ENCODE measurements around the gene SRGAP1. TPM values are rescaled to one million over a fixed set of nuclear protein-coding genes. Genes with fewer than 3 reads are reported as not detected.

The SRGAP1 gene
- total and polyA plus RNA-seq, 9 of the 15 experiments (the other 6 are each of a cell fraction or from before 2014, with no cell fraction given): 0.01 to 0.13 (median 0.04) TPM; not detected in 3

DNA sequence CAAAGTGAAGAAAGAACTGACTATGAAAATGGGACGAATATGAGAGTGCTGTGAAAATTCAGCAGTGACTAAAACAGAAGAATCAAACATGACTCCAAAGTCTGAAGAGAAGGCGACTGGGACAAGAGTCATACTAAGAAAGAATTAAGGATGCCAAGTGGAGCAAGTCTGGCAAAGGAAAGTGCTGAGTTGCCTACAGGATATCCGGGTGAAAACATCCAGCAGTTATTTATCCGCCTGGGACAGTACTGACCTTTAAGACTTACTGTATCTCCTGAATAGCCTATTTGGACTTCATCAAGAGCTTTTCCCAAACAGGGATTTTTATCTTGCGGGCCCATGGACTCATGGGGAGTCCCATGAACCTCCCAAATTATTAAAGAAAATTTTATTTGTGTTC, 336.5 kb downstream of the SRGAP1 start:
- ChIA-PET CTCF (ENCODE audit: low intra/inter-chr PET ratio) (no interaction called here), POLR2A (interaction anchor here (1.1 to 1.2 kb wide), 2 partner anchors 11 to 29 kb away, joined by 3 to 5 read pairs; no protein-coding TSS in a partner anchor)
- Histone ChIP-seq H3K4me3 (no peak overlapping the region), H3K4me1 (replicated peaks in 1 of 2; ENCODE audit: control insufficient read depth in 2 of 2, insufficient read depth in 2 of 2, low read length in 2 of 2) (no peaks in the 10 kb centered on the region), H3K9ac (ENCODE audit: insufficient read depth in 1 of 2, low read depth in 2 of 2, low read length in 2 of 2) (no peak overlapping the region), H3K27ac (ENCODE audit: extremely low read depth, low read depth, low read length) (no peak overlapping the region), H3K4me2 (ENCODE audit: insufficient read depth, low read length) (no peak overlapping the region), H3K27me3 (ENCODE audit: control insufficient read depth in 2 of 2, insufficient read depth in 2 of 2, low read length in 2 of 2) (peaks cover 4 to 6% of the 10 kb centered on the region in 2 experiments; a peak in 4 of 5 replicates), H2AFZ (ENCODE audit: low read depth, low read length) (no peak overlapping the region), H3K9me3 (replicated peaks; ENCODE audit: control insufficient read depth, insufficient read depth, low read depth, low read length) (no peaks in the 10 kb centered on the region), H3K36me3 (ENCODE audit: control insufficient read depth, insufficient read depth, low read length) (no peaks in the 10 kb centered on the region), H3K79me2 (ENCODE audit: control insufficient read depth, insufficient read depth, low read length) (no peaks in the 10 kb centered on the region), H4K20me1 (replicated peaks; ENCODE audit: control insufficient read depth, insufficient read depth, low read length) (no peaks in the 10 kb centered on the region), H3K9me1 (ENCODE audit: control insufficient read depth, insufficient read depth, low read length) (no peaks in the 10 kb centered on the region)
- in situ Hi-C loops (cut with MboI) (no loop called here), intact Hi-C loops (cut with micrococcal nuclease) (no loop called here)
- WGBS (ENCODE audit: insufficient coverage, low coverage, missing lambda C conversion rate): 4% methylated on average over 5 of the region's 5 CpGs
- no peak for DNase-seq (ENCODE audit: extremely low read depth in 1 of 4, low spot score in 3 of 4)
- no TSS peak for BruUV-seq (replicated peaks)
- FAIRE-seq: no peak
- ATAC-seq: no peak
- no peak for TF ChIP-seq MYBL2 (IDR thresholded peaks at IDR 0.05; ENCODE audit: low read depth)
- no peak for TF ChIP-seq MYBL2 (CRISPR knock-in tag; IDR thresholded peaks at IDR 0.05; ENCODE audit: borderline replicate concordance)
- TF ChIP-seq ZNF436 (CRISPR knock-in tag; IDR thresholded peaks at IDR 0.05): no peak
- TF ChIP-seq ZBTB26 (CRISPR knock-in tag; IDR thresholded peaks at IDR 0.05): no peak
- TF ChIP-seq, protein P1, sequence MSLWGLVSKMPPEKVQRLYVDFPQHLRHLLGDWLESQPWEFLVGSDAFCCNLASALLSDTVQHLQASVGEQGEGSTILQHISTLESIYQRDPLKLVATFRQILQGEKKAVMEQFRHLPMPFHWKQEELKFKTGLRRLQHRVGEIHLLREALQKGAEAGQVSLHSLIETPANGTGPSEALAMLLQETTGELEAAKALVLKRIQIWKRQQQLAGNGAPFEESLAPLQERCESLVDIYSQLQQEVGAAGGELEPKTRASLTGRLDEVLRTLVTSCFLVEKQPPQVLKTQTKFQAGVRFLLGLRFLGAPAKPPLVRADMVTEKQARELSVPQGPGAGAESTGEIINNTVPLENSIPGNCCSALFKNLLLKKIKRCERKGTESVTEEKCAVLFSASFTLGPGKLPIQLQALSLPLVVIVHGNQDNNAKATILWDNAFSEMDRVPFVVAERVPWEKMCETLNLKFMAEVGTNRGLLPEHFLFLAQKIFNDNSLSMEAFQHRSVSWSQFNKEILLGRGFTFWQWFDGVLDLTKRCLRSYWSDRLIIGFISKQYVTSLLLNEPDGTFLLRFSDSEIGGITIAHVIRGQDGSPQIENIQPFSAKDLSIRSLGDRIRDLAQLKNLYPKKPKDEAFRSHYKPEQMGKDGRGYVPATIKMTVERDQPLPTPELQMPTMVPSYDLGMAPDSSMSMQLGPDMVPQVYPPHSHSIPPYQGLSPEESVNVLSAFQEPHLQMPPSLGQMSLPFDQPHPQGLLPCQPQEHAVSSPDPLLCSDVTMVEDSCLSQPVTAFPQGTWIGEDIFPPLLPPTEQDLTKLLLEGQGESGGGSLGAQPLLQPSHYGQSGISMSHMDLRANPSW (CRISPR knock-in tag; IDR thresholded peaks at IDR 0.05): no peak
- TF ChIP-seq, protein P2, sequence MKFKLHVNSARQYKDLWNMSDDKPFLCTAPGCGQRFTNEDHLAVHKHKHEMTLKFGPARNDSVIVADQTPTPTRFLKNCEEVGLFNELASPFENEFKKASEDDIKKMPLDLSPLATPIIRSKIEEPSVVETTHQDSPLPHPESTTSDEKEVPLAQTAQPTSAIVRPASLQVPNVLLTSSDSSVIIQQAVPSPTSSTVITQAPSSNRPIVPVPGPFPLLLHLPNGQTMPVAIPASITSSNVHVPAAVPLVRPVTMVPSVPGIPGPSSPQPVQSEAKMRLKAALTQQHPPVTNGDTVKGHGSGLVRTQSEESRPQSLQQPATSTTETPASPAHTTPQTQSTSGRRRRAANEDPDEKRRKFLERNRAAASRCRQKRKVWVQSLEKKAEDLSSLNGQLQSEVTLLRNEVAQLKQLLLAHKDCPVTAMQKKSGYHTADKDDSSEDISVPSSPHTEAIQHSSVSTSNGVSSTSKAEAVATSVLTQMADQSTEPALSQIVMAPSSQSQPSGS (CRISPR knock-in tag; IDR thresholded peaks at IDR 0.05): no peak
- TF ChIP-seq, protein P3, sequence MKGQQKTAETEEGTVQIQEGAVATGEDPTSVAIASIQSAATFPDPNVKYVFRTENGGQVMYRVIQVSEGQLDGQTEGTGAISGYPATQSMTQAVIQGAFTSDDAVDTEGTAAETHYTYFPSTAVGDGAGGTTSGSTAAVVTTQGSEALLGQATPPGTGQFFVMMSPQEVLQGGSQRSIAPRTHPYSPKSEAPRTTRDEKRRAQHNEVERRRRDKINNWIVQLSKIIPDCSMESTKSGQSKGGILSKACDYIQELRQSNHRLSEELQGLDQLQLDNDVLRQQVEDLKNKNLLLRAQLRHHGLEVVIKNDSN (CRISPR knock-in tag; IDR thresholded peaks at IDR 0.05): no peak
- no peak for TF ChIP-seq SP1 (CRISPR knock-in tag; IDR thresholded peaks at IDR 0.05)
- TF ChIP-seq, protein P4, sequence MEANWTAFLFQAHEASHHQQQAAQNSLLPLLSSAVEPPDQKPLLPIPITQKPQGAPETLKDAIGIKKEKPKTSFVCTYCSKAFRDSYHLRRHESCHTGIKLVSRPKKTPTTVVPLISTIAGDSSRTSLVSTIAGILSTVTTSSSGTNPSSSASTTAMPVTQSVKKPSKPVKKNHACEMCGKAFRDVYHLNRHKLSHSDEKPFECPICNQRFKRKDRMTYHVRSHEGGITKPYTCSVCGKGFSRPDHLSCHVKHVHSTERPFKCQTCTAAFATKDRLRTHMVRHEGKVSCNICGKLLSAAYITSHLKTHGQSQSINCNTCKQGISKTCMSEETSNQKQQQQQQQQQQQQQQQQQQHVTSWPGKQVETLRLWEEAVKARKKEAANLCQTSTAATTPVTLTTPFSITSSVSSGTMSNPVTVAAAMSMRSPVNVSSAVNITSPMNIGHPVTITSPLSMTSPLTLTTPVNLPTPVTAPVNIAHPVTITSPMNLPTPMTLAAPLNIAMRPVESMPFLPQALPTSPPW (CRISPR knock-in tag; IDR thresholded peaks at IDR 0.05): no peak
- TF ChIP-seq RFX5 (IDR thresholded peaks at IDR 0.05; ENCODE audit: low read depth, low read length): no peak
- no peak for TF ChIP-seq SMARCC2 (IDR thresholded peaks at IDR 0.05; ENCODE audit: low read depth)
- TF ChIP-seq ZNF696 (CRISPR knock-in tag; conservative IDR thresholded peaks at IDR 0.05): no peak
- TF ChIP-seq HDAC3 (IDR thresholded peaks at IDR 0.05; ENCODE audit: borderline replicate concordance, partially characterized antibody): no peak
- TF ChIP-seq NR2F6 (CRISPR knock-in tag; IDR thresholded peaks at IDR 0.05): no peak
- TF ChIP-seq ZNF79 (CRISPR knock-in tag; IDR thresholded peaks at IDR 0.05; ENCODE audit: low read depth): no peak

Data from K562 (cell line).